Naive thymus-derived CD4-positive, alpha-beta T cell (primary cell): ENCODE data around the gene SHBG. TPM values are rescaled to one million over a fixed set of nuclear protein-coding genes. Genes with fewer than 3 reads are reported as not detected.
A peak's percentile ranks its signal among the peaks of the same experiment; 100 is the strongest.

Experiments used
- ATAC-seq: fragments of 150-1000 bp; cut with Tn5 transposase; 2 replicates; pipeline ENCODE4 v1.10.0; 2021; ENCODE audit warnings: mild to moderate bottlenecking, moderate library complexity
- CTCF ChIA-PET: fragments of 350-600 bp; sonication (Branson Sonifier 250); formaldehyde crosslinking; loops from one replicate; lab custom pipeline; 2021; ENCODE audit warnings: antibody characterized with exemption; lab: Charles Lee
- POLR2A ChIA-PET: fragments of 350-600 bp; sonication (Branson Sonifier 250); formaldehyde crosslinking; loops from one replicate; lab custom pipeline; 2021; ENCODE audit warnings: antibody characterized with exemption, inconsistent platforms; lab: Charles Lee
- DNase-seq, 9 donors: peaks; one replicate each; pipeline versions ENCODE4 v3.0.0 to v3.0.0-alpha.2; 2020 to 2022; ENCODE audit warnings: mixed read lengths in 1 of 9
- H3K27ac ChIP-seq: one replicate; pipeline ENCODE4 v1.7.0; 2013; ENCODE audit warnings: mild to moderate bottlenecking, low read depth, low read length, moderate library complexity
- H3K27me3 ChIP-seq, 2 donors: one replicate each; pipeline ENCODE4 v1.7.0; 2013; ENCODE audit warnings: low read length in 2 of 2, mild to moderate bottlenecking in 2 of 2, moderate library complexity in 2 of 2; ENCODE audit not compliant: control insufficient read depth in 2 of 2, insufficient read depth in 2 of 2
- H3K36me3 ChIP-seq, 3 experiments: 1 replicate in 2 of 3; 2 replicates in 1 of 3; pipeline ENCODE4 v1.7.0; 2013; ENCODE audit warnings: low read length in 3 of 3, mild to moderate bottlenecking in 3 of 3, moderate library complexity in 1 of 3; ENCODE audit not compliant: insufficient read depth in 3 of 3, control insufficient read depth in 2 of 3
- H3K4me1 ChIP-seq, 2 donors: one replicate each; pipeline ENCODE4 v1.7.0; 2013; ENCODE audit warnings: low read length in 2 of 2, mild to moderate bottlenecking in 2 of 2, moderate library complexity in 1 of 2; ENCODE audit not compliant: control insufficient read depth in 2 of 2, insufficient read depth in 2 of 2
- H3K4me3 ChIP-seq: 2 replicates; pipeline ENCODE4 v1.7.0; 2013; ENCODE audit warnings: mild to moderate bottlenecking, low read length
- H3K9me3 ChIP-seq, 3 experiments: 1 replicate in 2 of 3; 2 replicates in 1 of 3; pipeline ENCODE4 v1.7.0; 2013; ENCODE audit warnings: low read length in 3 of 3; ENCODE audit not compliant: control insufficient read depth in 2 of 3
- H3K27ac Mint-ChIP-seq, 9 donors: one replicate each; pipeline ENCODE4 v1.8.0; 2020 to 2022; ENCODE audit warnings: mixed read lengths in 9 of 9, mild to moderate bottlenecking in 8 of 9, moderate library complexity in 5 of 9, inconsistent platforms in 2 of 9
- H3K27me3 Mint-ChIP-seq, 5 donors: one replicate each; pipeline ENCODE4 v1.8.0; 2021 to 2022; ENCODE audit warnings: mixed read lengths in 5 of 5, mild to moderate bottlenecking in 1 of 5
- H3K36me3 Mint-ChIP-seq, 5 donors: one replicate each; pipeline ENCODE4 v1.8.0; 2020 to 2022; ENCODE audit warnings: mixed read lengths in 5 of 5, mild to moderate bottlenecking in 3 of 5, inconsistent platforms in 1 of 5
- H3K4me1 Mint-ChIP-seq, 7 donors: one replicate each; pipeline ENCODE4 v1.8.0; 2020 to 2022; ENCODE audit warnings: mixed read lengths in 7 of 7, mild to moderate bottlenecking in 3 of 7, inconsistent platforms in 1 of 7
- H3K4me3 Mint-ChIP-seq, 10 donors: one replicate each; pipeline ENCODE4 v1.8.0; 2020 to 2022; ENCODE audit warnings: mild to moderate bottlenecking in 10 of 10, mixed read lengths in 10 of 10, moderate library complexity in 6 of 10, inconsistent platforms in 2 of 10
- H3K9me3 Mint-ChIP-seq, 11 donors: one replicate each; pipeline ENCODE4 v1.8.0; 2020 to 2022; ENCODE audit warnings: mixed read lengths in 11 of 11, mild to moderate bottlenecking in 4 of 11, inconsistent platforms in 1 of 11, moderate library complexity in 1 of 11
- intact Hi-C, 2 donors: fragments of 100-400 bp; cut with micrococcal nuclease; formaldehyde crosslinking; loops; one replicate each; pipeline ENCODE4 v1.15.1; 2023
- polyA plus RNA-seq, 2 donors: library from polyadenylated mRNA; unstranded; fragments of 300-500 nt; fragmentation: Illumina TruSeq; gene quantifications; one replicate each; pipeline ENCODE4 v1.2.3, GENCODE V29; 2021
- total RNA-seq, 6 experiments: library from RNA in 5 of 6; stranded (reverse) in 5 of 6; gene quantifications; 1 replicate in 5 of 6; 2 replicates in 1 of 6; pipeline ENCODE4 v1.2.3 and lab custom pipeline; 2021 to 2026

SHBG gene
- total and polyA plus RNA-seq, 7 experiments from 2014 or later = not detected

- peaks cover 16 to 75% (median 27%) of the 10 kb centered on the region in 3 experiments for H3K36me3 ChIP-seq
- H3K36me3 Mint-ChIP-seq = peaks cover 15 to 50% (median 34%) of the 10 kb centered on the region in 5 donors
- H3K27ac Mint-ChIP-seq = peak overlapping the region in 1 of 9 donors; percentile 19
- H3K4me3 Mint-ChIP-seq = no peak overlapping the region
- H3K4me1 ChIP-seq = no peaks in the 10 kb centered on the region
- H3K9me3 Mint-ChIP-seq = peaks cover 0 to 10% (median 3%) of the 10 kb centered on the region in 11 donors
- no peaks in the 10 kb centered on the region for H3K27me3 ChIP-seq
- peaks cover 0 to 9% (median 8%) of the 10 kb centered on the region in 3 experiments for H3K9me3 ChIP-seq
- DNase-seq (peak in 5 of 9 donors; percentile 5 to 29 (median 16)), ATAC-seq (no peak)
- intact Hi-C loops = loop anchor here in 1 of 2 donors (2.0 kb wide), 1 partner anchor 40 kb away; no protein-coding TSS in a partner anchor
- POLR2A ChIA-PET = interaction anchor here (0.5 to 12.0 kb wide), 6 partner anchors 13 to 334 kb away, joined by 3 to 86 read pairs (median 5); partner anchors contain the start of genes FXR2, SAT2, TP53 and WRAP53
- H3K27me3 Mint-ChIP-seq = no peaks in the 10 kb centered on the region
- H3K4me3 ChIP-seq = no peak overlapping the region
- H3K4me1 Mint-ChIP-seq = peaks cover 4 to 15% (median 8%) of the 10 kb centered on the region in 7 donors
- no peak overlapping the region for H3K27ac ChIP-seq
- CTCF ChIA-PET = interaction anchor here (1.9 kb wide), 1 partner anchor 40 kb away, joined by 7 read pairs; no protein-coding TSS in a partner anchor
Observed at GRCh38 chr17:7673239-7673638, 43.3 kb downstream of the SHBG start.

- Mint-ChIP-seq H3K36me3 (peaks cover 15 to 47% (median 34%) of the 10 kb centered on the region in 5 donors), H3K4me1 (peaks cover 7 to 15% (median 9%) of the 10 kb centered on the region in 7 donors), H3K4me3 (no peak overlapping the region), H3K9me3 (peaks cover 0 to 10% (median 3%) of the 10 kb centered on the region in 11 donors), H3K27me3 (no peaks in the 10 kb centered on the region), H3K27ac (peak overlapping the region in 3 of 9 donors; percentile 30 to 82 (median 44))
- Histone ChIP-seq H3K36me3 (peaks cover 16 to 58% (median 27%) of the 10 kb centered on the region in 3 experiments), H3K27me3 (no peaks in the 10 kb centered on the region), H3K4me3 (no peak overlapping the region), H3K27ac (no peak overlapping the region), H3K9me3 (peaks cover 0 to 9% (median 8%) of the 10 kb centered on the region in 3 experiments), H3K4me1 (no peaks in the 10 kb centered on the region)
- ChIA-PET POLR2A (interaction anchor here (12.0 kb wide), 1 partner anchor 11 kb away, joined by 86 read pairs; the partner anchor contains the start of genes TP53 and WRAP53), CTCF (interaction anchor here (0.6 kb wide), 1 partner anchor 315 kb away, joined by 4 read pairs; no protein-coding TSS in a partner anchor)
- intact Hi-C loops = no loop called here
- ATAC-seq (no peak), DNase-seq (no peak)
Observed at GRCh38 chr17:7674934-7675333, 45.0 kb downstream of the SHBG start.

GRCh38 chr17:7676533-7676932, 46.6 kb downstream of the SHBG start:
- ChIA-PET CTCF (interaction anchor here (1.0 kb wide), 1 partner anchor 11 kb away, joined by 7 read pairs; the partner anchor contains the start of genes TP53 and WRAP53), POLR2A (interaction anchor here (12.0 kb wide), 1 partner anchor 10 kb away, joined by 86 read pairs; the partner anchor contains the start of genes TP53 and WRAP53)
- H3K27me3 Mint-ChIP-seq = no peaks in the 10 kb centered on the region
- Histone ChIP-seq H3K4me3 (no peak overlapping the region), H3K36me3 (peaks cover 12 to 42% (median 20%) of the 10 kb centered on the region in 3 experiments), H3K4me1 (no peaks in the 10 kb centered on the region), H3K27me3 (no peaks in the 10 kb centered on the region), H3K27ac (no peak overlapping the region), H3K9me3 (peaks cover 0 to 9% (median 8%) of the 10 kb centered on the region in 3 experiments)
- no peak for ATAC-seq
- peaks cover 7 to 15% (median 10%) of the 10 kb centered on the region in 7 donors for H3K4me1 Mint-ChIP-seq
- no peak for DNase-seq
- peak overlapping the region in 3 of 9 donors; percentile 32 to 62 (median 36) for H3K27ac Mint-ChIP-seq
- intact Hi-C loops = no loop called here
- peaks cover 0 to 10% (median 3%) of the 10 kb centered on the region in 11 donors for H3K9me3 Mint-ChIP-seq
- H3K4me3 Mint-ChIP-seq = no peak overlapping the region
- peaks cover 10 to 43% (median 29%) of the 10 kb centered on the region in 5 donors for H3K36me3 Mint-ChIP-seq

GRCh38 chr17:7677388-7678067, 47.6 kb downstream of the SHBG start:
- H3K36me3 Mint-ChIP-seq = peaks cover 10 to 39% (median 27%) of the 10 kb centered on the region in 5 donors
- H3K4me3 ChIP-seq = no peak overlapping the region
- H3K9me3 Mint-ChIP-seq = peaks cover 0 to 10% (median 3%) of the 10 kb centered on the region in 11 donors
- CTCF ChIA-PET = interaction anchor here (1.0 kb wide), 1 partner anchor 10 kb away, joined by 7 read pairs; the partner anchor contains the start of genes TP53 and WRAP53
- intact Hi-C loops = no loop called here
- no peak overlapping the region for H3K27ac ChIP-seq
- peaks cover 8 to 19% (median 12%) of the 10 kb centered on the region in 7 donors for H3K4me1 Mint-ChIP-seq
- no peaks in the 10 kb centered on the region for H3K27me3 ChIP-seq
- POLR2A ChIA-PET = interaction anchor here (1.2 to 12.0 kb wide), 2 partner anchors 9 to 62 kb away, joined by 4 to 86 read pairs; partner anchors contain the start of genes FXR2, TP53 and WRAP53
- peak overlapping the region in 5 of 9 donors; percentile 6 to 74 (median 38) for H3K27ac Mint-ChIP-seq
- no peak for ATAC-seq
- H3K36me3 ChIP-seq = peaks cover 12 to 36% (median 20%) of the 10 kb centered on the region in 3 experiments
- no peaks in the 10 kb centered on the region for H3K27me3 Mint-ChIP-seq
- H3K4me1 ChIP-seq = no peaks in the 10 kb centered on the region
- no peak for DNase-seq
- peaks cover 0 to 9% (median 8%) of the 10 kb centered on the region in 3 experiments for H3K9me3 ChIP-seq
- no peak overlapping the region for H3K4me3 Mint-ChIP-seq

Other genes starting within 250 kb of the SHBG start
- gene TNK1, start 249.0 kb upstream of the SHBG start, total RNA-seq = 10 to 100 TPM in 4 of 5 experiments, 1 to 10 TPM in 1; 1.5 to 23.4 (median 13.9) TPM
- gene TNK1, start 249.0 kb upstream of the SHBG start, polyA plus RNA-seq = 1 to 10 TPM; 5.8 to 7.4 TPM
- 100 to 1,000 TPM in 1 of 5 experiments, 10 to 100 TPM in 4; 74.8 to 142 (median 85.0) TPM for gene PLSCR3, start 235.6 kb upstream of the SHBG start, total RNA-seq
- gene PLSCR3, start 235.6 kb upstream of the SHBG start, polyA plus RNA-seq = 100 to 1,000 TPM; 162 to 212 TPM
- gene TMEM256, start 226.0 kb upstream of the SHBG start, total RNA-seq = 10 to 100 TPM; 31.5 to 58.5 (median 48.2) TPM
- gene TMEM256, start 226.0 kb upstream of the SHBG start, polyA plus RNA-seq = 10 to 100 TPM; 45.2 to 64.9 TPM
- gene NLGN2, start 222.3 kb upstream of the SHBG start, total RNA-seq = 10 to 100 TPM in 3 of 5 experiments, 1 to 10 TPM in 2; 1.6 to 17.8 (median 11.9) TPM
- under 1 TPM; 0.20 to 0.28 TPM for gene NLGN2, start 222.3 kb upstream of the SHBG start, polyA plus RNA-seq
- gene SPEM1, start 209.8 kb upstream of the SHBG start, total RNA-seq = not detected
- gene SPEM1, start 209.8 kb upstream of the SHBG start, polyA plus RNA-seq = not detected
- gene SPEM2, start 204.5 kb upstream of the SHBG start, total RNA-seq = not detected
- not detected for gene SPEM2, start 204.5 kb upstream of the SHBG start, polyA plus RNA-seq
- not detected for gene SPEM3, start 201.3 kb upstream of the SHBG start, total RNA-seq
- not detected for gene SPEM3, start 201.3 kb upstream of the SHBG start, polyA plus RNA-seq
- 10 to 100 TPM in 3 of 5 experiments, 1 to 10 TPM in 2; 8.2 to 19.1 (median 16.5) TPM for gene TMEM102, start 194.7 kb upstream of the SHBG start, total RNA-seq
- gene TMEM102, start 194.7 kb upstream of the SHBG start, polyA plus RNA-seq = 10 to 100 TPM in 1 of 2 donors, 1 to 10 TPM in 1; 8.5 to 26.1 TPM
- gene FGF11, start 190.6 kb upstream of the SHBG start, total RNA-seq = 10 to 100 TPM in 1 of 5 experiments, 1 to 10 TPM in 4; 2.8 to 39.7 (median 3.4) TPM
- under 1 TPM in 1 of 2 donors, not detected in 1; 0.09 TPM for gene FGF11, start 190.6 kb upstream of the SHBG start, polyA plus RNA-seq
- 10 to 100 TPM in 1 of 5 experiments, 1 to 10 TPM in 4; 6.0 to 14.6 (median 7.2) TPM for gene CHRNB1, start 185.1 kb upstream of the SHBG start, total RNA-seq
- gene CHRNB1, start 185.1 kb upstream of the SHBG start, polyA plus RNA-seq = 10 to 100 TPM; 14.9 to 24.8 TPM
- 10 to 100 TPM; 30.3 to 89.2 (median 64.1) TPM for gene ZBTB4, start 150.5 kb upstream of the SHBG start, total RNA-seq
- 10 to 100 TPM; 15.3 to 25.5 TPM for gene ZBTB4, start 150.5 kb upstream of the SHBG start, polyA plus RNA-seq
- under 1 TPM in 1 of 5 experiments, not detected in 4; 0.16 TPM for gene SLC35G6, start 148.7 kb upstream of the SHBG start, total RNA-seq
- gene SLC35G6, start 148.7 kb upstream of the SHBG start, polyA plus RNA-seq = not detected
- 100 to 1,000 TPM; 165 to 501 (median 225) TPM for gene POLR2A, start 145.8 kb upstream of the SHBG start, total RNA-seq
- 10 to 100 TPM; 43.6 to 82.4 TPM for gene POLR2A, start 145.8 kb upstream of the SHBG start, polyA plus RNA-seq
- 10 to 100 TPM; 27.3 to 82.4 (median 36.9) TPM for gene TNFSF12, start 81.1 kb upstream of the SHBG start, total RNA-seq
- 10 to 100 TPM; 25.4 to 36.1 TPM for gene TNFSF12, start 81.1 kb upstream of the SHBG start, polyA plus RNA-seq
- 10 to 100 TPM in 1 of 5 experiments, 1 to 10 TPM in 4; 2.0 to 45.6 (median 4.4) TPM for gene TNFSF13, start 71.4 kb upstream of the SHBG start, total RNA-seq
- 1 to 10 TPM; 1.1 to 1.5 TPM for gene TNFSF13, start 71.4 kb upstream of the SHBG start, polyA plus RNA-seq
- gene SENP3, start 68.2 kb upstream of the SHBG start, total RNA-seq = 10 to 100 TPM; 35.0 to 43.8 (median 40.8) TPM
- gene SENP3, start 68.2 kb upstream of the SHBG start, polyA plus RNA-seq = 10 to 100 TPM; 13.2 to 20.6 TPM
- gene CD68, start 50.5 kb upstream of the SHBG start, total RNA-seq = 100 to 1,000 TPM in 1 of 5 experiments, 10 to 100 TPM in 2, 1 to 10 TPM in 2; 6.8 to 176 (median 18.8) TPM
- under 1 TPM; 0.12 to 0.21 TPM for gene CD68, start 50.5 kb upstream of the SHBG start, polyA plus RNA-seq
- 10 to 100 TPM; 25.4 to 79.8 (median 31.4) TPM for gene MPDU1, start 46.3 kb upstream of the SHBG start, total RNA-seq
- gene MPDU1, start 46.3 kb upstream of the SHBG start, polyA plus RNA-seq = 10 to 100 TPM; 39.1 to 52.3 TPM
- gene SOX15, start 40.0 kb upstream of the SHBG start, total RNA-seq = 1 to 10 TPM in 2 of 5 experiments, under 1 TPM in 3; 0.44 to 1.6 (median 0.56) TPM
- not detected for gene SOX15, start 40.0 kb upstream of the SHBG start, polyA plus RNA-seq
- gene FXR2, start 15.2 kb upstream of the SHBG start, total RNA-seq = 10 to 100 TPM; 24.6 to 46.9 (median 34.0) TPM
- gene FXR2, start 15.2 kb upstream of the SHBG start, polyA plus RNA-seq = 10 to 100 TPM in 1 of 2 donors, 1 to 10 TPM in 1; 5.5 to 21.6 TPM
- 10 to 100 TPM; 26.5 to 95.0 (median 77.2) TPM for gene SAT2, start 2.3 kb upstream of the SHBG start, total RNA-seq
- 10 to 100 TPM; 42.0 to 47.2 TPM for gene SAT2, start 2.3 kb upstream of the SHBG start, polyA plus RNA-seq
- 1 to 10 TPM in 1 of 5 experiments, under 1 TPM in 4; 0.12 to 1.1 (median 0.29) TPM for gene ATP1B2, start 20.8 kb downstream of the SHBG start, total RNA-seq
- gene ATP1B2, start 20.8 kb downstream of the SHBG start, polyA plus RNA-seq = not detected
- 100 to 1,000 TPM in 3 of 5 experiments, 10 to 100 TPM in 2; 57.9 to 226 (median 104) TPM for gene TP53, start 57.4 kb downstream of the SHBG start, total RNA-seq
- 10 to 100 TPM; 30.9 to 32.5 TPM for gene TP53, start 57.4 kb downstream of the SHBG start, polyA plus RNA-seq
- 10 to 100 TPM in 2 of 5 experiments, 1 to 10 TPM in 3; 6.7 to 21.1 (median 9.6) TPM for gene WRAP53, start 58.3 kb downstream of the SHBG start, total RNA-seq
- 10 to 100 TPM in 1 of 2 donors, 1 to 10 TPM in 1; 9.6 to 18.9 TPM for gene WRAP53, start 58.3 kb downstream of the SHBG start, polyA plus RNA-seq
- gene EFNB3, start 75.1 kb downstream of the SHBG start, total RNA-seq = not detected
- gene EFNB3, start 75.1 kb downstream of the SHBG start, polyA plus RNA-seq = not detected
- under 1 TPM in 1 of 5 experiments, not detected in 4; 0.03 TPM for gene DNAH2, start 87.6 kb downstream of the SHBG start, total RNA-seq
- gene DNAH2, start 87.6 kb downstream of the SHBG start, polyA plus RNA-seq = not detected
- 100 to 1,000 TPM in 4 of 5 experiments, 10 to 100 TPM in 1; 32.2 to 179 (median 120) TPM for gene KDM6B, start 204.1 kb downstream of the SHBG start, total RNA-seq
- gene KDM6B, start 204.1 kb downstream of the SHBG start, polyA plus RNA-seq = 1 to 10 TPM in 1 of 2 donors, under 1 TPM in 1; 0.95 to 1.5 TPM
- 10 to 100 TPM in 4 of 5 experiments, under 1 TPM in 1; 0.70 to 32.7 (median 11.6) TPM for gene TMEM88, start 224.9 kb downstream of the SHBG start, total RNA-seq
- not detected for gene TMEM88, start 224.9 kb downstream of the SHBG start, polyA plus RNA-seq
- 10 to 100 TPM; 22.1 to 63.8 (median 24.9) TPM for gene NAA38, start 227.4 kb downstream of the SHBG start, total RNA-seq
- 100 to 1,000 TPM; 113 to 132 TPM for gene NAA38, start 227.4 kb downstream of the SHBG start, polyA plus RNA-seq
- 10 to 100 TPM in 2 of 5 experiments, 1 to 10 TPM in 3; 8.4 to 14.2 (median 9.5) TPM for gene CYB5D1, start 227.9 kb downstream of the SHBG start, total RNA-seq
- gene CYB5D1, start 227.9 kb downstream of the SHBG start, polyA plus RNA-seq = 1 to 10 TPM; 7.5 to 7.9 TPM